Natural killer cell (primary cell): Measurements from ENCODE around the gene HOXC9. TPM values are rescaled to one million over a fixed set of nuclear protein-coding genes. Genes with fewer than 3 reads are reported as not detected.

Experiments
- ATAC-seq, 3 donors: fragments of 150-1000 bp in 2 of 3; fragments of 200-7000 bp in 1 of 3; cut with Tn5 transposase; 1 replicate in 1 of 3; 2 replicates in 2 of 3; pipeline ENCODE4 v1.10.0; 2021; ENCODE audit warnings: mild to moderate bottlenecking in 2 of 3, moderate library complexity in 2 of 3
- DNase-seq, 2 donors: peaks; one replicate each; pipeline versions ENCODE4 v3.0.0 to v3.0.0-alpha.2; 2013 to 2021; ENCODE audit warnings: mixed read lengths in 1 of 2
- H3K27ac ChIP-seq: one replicate; pipeline ENCODE4 v1.5.1; 2013; ENCODE audit warnings: mild to moderate bottlenecking, low read length
- H3K27me3 ChIP-seq: one replicate; pipeline ENCODE4 v1.6.1; 2013; ENCODE audit warnings: low read length; ENCODE audit not compliant: control insufficient read depth, insufficient read depth
- H3K36me3 ChIP-seq: one replicate; pipeline ENCODE4 v1.6.1; 2013; ENCODE audit warnings: low read length; ENCODE audit not compliant: control insufficient read depth, insufficient read depth
- H3K4me1 ChIP-seq: one replicate; pipeline ENCODE4 v1.6.1; 2013; ENCODE audit warnings: low read length; ENCODE audit not compliant: control insufficient read depth, insufficient read depth
- H3K4me3 ChIP-seq: one replicate; pipeline ENCODE4 v1.5.1; 2013; ENCODE audit warnings: low read length
- H3K9me3 ChIP-seq: one replicate; pipeline ENCODE4 v1.6.1; 2013; ENCODE audit warnings: low read length; ENCODE audit not compliant: control insufficient read depth, insufficient read depth
- H3K27ac Mint-ChIP-seq, 2 donors: one replicate each; pipeline ENCODE4 v1.8.0; 2022; ENCODE audit warnings: mild to moderate bottlenecking in 2 of 2, mixed read lengths in 2 of 2, moderate library complexity in 1 of 2
- H3K27me3 Mint-ChIP-seq, 2 donors: one replicate each; pipeline ENCODE4 v1.8.0; 2022; ENCODE audit warnings: low read depth in 2 of 2, mixed read lengths in 2 of 2
- H3K36me3 Mint-ChIP-seq: one replicate; pipeline ENCODE4 v1.8.0; 2022; ENCODE audit warnings: mixed read lengths
- H3K4me1 Mint-ChIP-seq, 2 donors: one replicate each; pipeline ENCODE4 v1.8.0; 2022; ENCODE audit warnings: mixed read lengths in 2 of 2
- H3K4me3 Mint-ChIP-seq: one replicate; pipeline ENCODE4 v1.8.0; 2022; ENCODE audit warnings: mild to moderate bottlenecking, moderate library complexity, mixed read lengths
- H3K9me3 Mint-ChIP-seq, 2 donors: one replicate each; pipeline ENCODE4 v1.8.0; 2022; ENCODE audit warnings: mixed read lengths in 2 of 2
- CTCF ChIP-seq: fragments of 200-600 bp; IDR thresholded peaks from one replicate; pipeline ENCODE4 v1.8.0; 2022; ENCODE audit warnings: antibody characterized with exemption
- WGBS: methylation state at CpG from one replicate; pipeline ENCODE4 v1.1.7; 2013; ENCODE audit warnings: missing lambda C conversion rate; ENCODE audit not compliant: insufficient coverage; 5-methylcytosine and 5-hydroxymethylcytosine counted together
- intact Hi-C: fragments of 100-400 bp; cut with micrococcal nuclease; formaldehyde crosslinking; loops from one replicate; pipeline ENCODE4 v1.14.2; 2022
- total RNA-seq, 4 donors: library from RNA; stranded (reverse); fragments of 120-200 nt in 1 of 4; gene quantifications; one replicate each; pipeline versions ENCODE4 v1.2.3 to v1.2.4, GENCODE V29; 2013 to 2022

Gene HOXC9
- total RNA-seq, 3 donors from 2014 or later (not counting 1 experiment from before 2014, with no cell fraction given): not detected

- Mint-ChIP-seq H3K4me1 (peaks cover 18 to 45% of the 10 kb centered on the region in 2 donors), H3K36me3 (no peaks in the 10 kb centered on the region), H3K27me3 (peaks cover 66 to 75% of the 10 kb centered on the region in 2 donors), H3K9me3 (no peaks in the 10 kb centered on the region), H3K27ac (no peak overlapping the region), H3K4me3 (no peak overlapping the region)
- Histone ChIP-seq H3K27me3 (peaks cover 76% of the 10 kb centered on the region), H3K4me3 (no peak overlapping the region), H3K9me3 (no peaks in the 10 kb centered on the region), H3K4me1 (peaks cover 27% of the 10 kb centered on the region), H3K27ac (no peak overlapping the region), H3K36me3 (no peaks in the 10 kb centered on the region)
- TF ChIP-seq CTCF: no peak
- 35% methylated on average over 4 of the region's 6 CpGs for WGBS
- ATAC-seq: no peak
- intact Hi-C loops: loop anchor here (5.0 to 10.0 kb wide), 2 partner anchors 36 to 272 kb away; partner anchors contain the start of genes CBX5 and HNRNPA1
- DNase-seq: no peak
These were observed 12.9 kb downstream of the HOXC9 start for GRCh38 chr12:54012631-54013409.

DNA sequence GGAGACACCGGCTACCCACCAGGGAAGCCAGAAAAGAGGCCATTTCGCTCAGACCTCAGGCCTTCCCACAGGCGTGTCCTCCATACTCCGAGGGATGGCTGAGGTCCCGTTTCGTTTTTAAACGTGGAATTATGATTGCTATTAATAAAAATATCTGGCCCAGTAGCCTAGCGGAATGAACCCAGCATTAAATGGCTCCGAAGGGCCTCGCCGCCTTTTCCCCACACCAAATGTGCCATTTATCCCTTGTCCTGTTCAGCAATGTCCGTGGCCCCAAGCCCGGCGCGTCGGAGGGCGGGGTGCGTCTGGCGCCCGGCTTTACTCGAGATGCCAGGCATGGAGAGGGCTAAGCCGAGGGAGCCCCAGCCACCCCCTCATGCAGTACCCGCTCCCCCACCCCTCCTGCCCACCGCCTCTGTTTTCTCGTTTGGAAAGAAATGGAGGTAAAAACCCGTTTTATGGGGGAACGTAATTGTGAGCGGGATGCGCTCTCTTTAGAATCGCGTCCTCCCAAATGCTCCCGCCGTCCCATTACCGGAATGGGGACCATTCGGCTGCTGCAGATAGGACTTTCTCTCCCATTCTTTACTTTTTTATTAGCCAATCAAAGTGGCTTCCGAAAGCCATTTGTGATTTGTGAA lies 14.5 kb downstream of the HOXC9 start:
- 5% methylated on average over 27 of the region's 36 CpGs for WGBS
- Histone ChIP-seq H3K27me3 (peaks cover 75% of the 10 kb centered on the region), H3K4me1 (peaks cover 34% of the 10 kb centered on the region), H3K27ac (no peak overlapping the region), H3K9me3 (no peaks in the 10 kb centered on the region), H3K36me3 (no peaks in the 10 kb centered on the region), H3K4me3 (no peak overlapping the region)
- TF ChIP-seq CTCF: no peak
- intact Hi-C loops: loop anchor here (5.0 to 10.0 kb wide), 2 partner anchors 37 to 270 kb away; partner anchors contain the start of genes CBX5 and HNRNPA1
- Mint-ChIP-seq H3K27ac (no peak overlapping the region), H3K9me3 (no peaks in the 10 kb centered on the region), H3K36me3 (no peaks in the 10 kb centered on the region), H3K4me3 (peak overlapping the region; percentile 13), H3K4me1 (peaks cover 18 to 47% of the 10 kb centered on the region in 2 donors), H3K27me3 (peaks cover 55 to 64% of the 10 kb centered on the region in 2 donors)
- ATAC-seq (no peak), DNase-seq (no peak)

DNA sequence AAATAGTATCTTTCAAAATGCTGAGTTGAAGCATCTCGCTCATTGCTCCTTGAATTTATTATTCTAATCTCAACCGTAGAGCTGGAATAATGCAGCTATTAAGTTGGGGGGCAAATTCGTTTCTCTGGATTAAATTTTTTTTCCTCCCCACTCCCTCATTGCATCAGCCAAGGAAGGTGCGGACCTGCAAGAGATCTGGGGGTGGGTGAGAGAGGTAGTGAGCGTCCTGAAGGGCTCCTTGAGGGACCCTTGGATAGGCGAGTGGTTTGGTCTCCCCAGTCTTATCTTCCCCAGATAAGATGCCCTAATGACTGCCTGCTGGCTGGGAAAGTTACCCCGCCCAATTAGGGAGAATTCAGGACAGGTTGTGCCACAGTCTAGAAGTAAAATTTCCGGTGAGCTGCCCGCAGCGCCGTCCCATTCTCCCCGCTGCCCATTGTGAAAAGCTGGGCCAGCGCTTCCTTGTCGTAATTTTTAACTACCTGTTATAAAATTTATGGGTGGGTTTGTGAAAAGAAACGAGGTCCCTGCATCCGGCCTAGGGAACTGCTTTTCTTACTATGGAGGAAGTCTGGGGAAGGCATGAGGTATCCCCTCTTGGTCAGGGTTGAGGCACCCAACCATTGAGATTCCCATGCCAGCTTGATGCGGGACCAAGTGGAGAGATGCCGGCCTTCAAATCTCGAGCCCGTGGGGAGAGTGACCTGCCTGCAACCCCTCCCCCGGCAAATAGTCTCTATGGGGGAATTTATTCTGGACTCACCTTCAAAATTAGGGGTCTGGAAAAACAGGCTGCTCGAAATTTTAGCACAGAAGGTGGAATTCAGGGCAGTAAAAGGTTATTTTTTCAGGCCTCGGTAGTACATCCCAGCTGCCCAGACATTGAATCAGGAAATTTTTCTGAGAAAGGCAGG lies 15.3 kb downstream of the HOXC9 start:
- peaks cover 47 to 60% of the 10 kb centered on the region in 2 donors for H3K27me3 Mint-ChIP-seq
- Histone ChIP-seq H3K36me3 (no peaks in the 10 kb centered on the region), H3K27me3 (peaks cover 68% of the 10 kb centered on the region), H3K9me3 (no peaks in the 10 kb centered on the region), H3K4me3 (no peak overlapping the region), H3K4me1 (peaks cover 33% of the 10 kb centered on the region), H3K27ac (no peak overlapping the region)
- no peak for TF ChIP-seq CTCF
- H3K9me3 Mint-ChIP-seq: no peaks in the 10 kb centered on the region
- peak overlapping the region; percentile 13 for H3K4me3 Mint-ChIP-seq
- 8% methylated on average over 19 of the region's 23 CpGs for WGBS
- no peak for DNase-seq
- peaks cover 23 to 46% of the 10 kb centered on the region in 2 donors for H3K4me1 Mint-ChIP-seq
- no peaks in the 10 kb centered on the region for H3K36me3 Mint-ChIP-seq
- intact Hi-C loops: loop anchor here (10.0 kb wide), 1 partner anchor 270 kb away; the partner anchor contains the start of genes CBX5 and HNRNPA1
- ATAC-seq: no peak
- no peak overlapping the region for H3K27ac Mint-ChIP-seq
